Prostate gland (tissue), 2 donors: ENCODE measurements around the gene ADAMTS1.

Experiments used
- CTCF ChIP-seq, 4 experiments: fragments of 200-600 bp in 2 of 4; fragments of 450-650 bp in 2 of 4; sonication (generic) in 2 of 4; IDR thresholded peaks; 1 replicate in 3 of 4; 2 replicates in 1 of 4; pipeline ENCODE4 v1.5.1; 2016 to 2019; ENCODE audit warnings: antibody characterized with exemption in 4 of 4, mild to moderate bottlenecking in 2 of 4, moderate library complexity in 2 of 4
- POLR2A ChIP-seq: fragments of 450-650 bp; IDR thresholded peaks from one replicate; pipeline ENCODE4 v1.6.1; 2016; ENCODE audit warnings: antibody characterized with exemption, mild to moderate bottlenecking
- POLR2AphosphoS5 ChIP-seq: sonication (generic); formaldehyde crosslinking; IDR thresholded peaks from one replicate; pipeline ENCODE4 v1.6.1; 2017; ENCODE audit warnings: antibody characterized with exemption

GRCh38 chr21:26818906-26819305 lies 26.3 kb downstream of the ADAMTS1 start:
- TF ChIP-seq CTCF (IDR thresholded peaks at IDR 0.05) (no peak), POLR2A (no peak), POLR2AphosphoS5 (no peak)
